GM18861 (cell line): ENCODE results near the gene TMEM72.

ENCODE experiments used
- ATAC-seq: cut with Tn5 transposase; IDR thresholded peaks from one replicate; pipeline ENCODE4 v1.9.1; 2021; ENCODE audit not compliant: unreplicated experiment

Gene TMEM72

DNA sequence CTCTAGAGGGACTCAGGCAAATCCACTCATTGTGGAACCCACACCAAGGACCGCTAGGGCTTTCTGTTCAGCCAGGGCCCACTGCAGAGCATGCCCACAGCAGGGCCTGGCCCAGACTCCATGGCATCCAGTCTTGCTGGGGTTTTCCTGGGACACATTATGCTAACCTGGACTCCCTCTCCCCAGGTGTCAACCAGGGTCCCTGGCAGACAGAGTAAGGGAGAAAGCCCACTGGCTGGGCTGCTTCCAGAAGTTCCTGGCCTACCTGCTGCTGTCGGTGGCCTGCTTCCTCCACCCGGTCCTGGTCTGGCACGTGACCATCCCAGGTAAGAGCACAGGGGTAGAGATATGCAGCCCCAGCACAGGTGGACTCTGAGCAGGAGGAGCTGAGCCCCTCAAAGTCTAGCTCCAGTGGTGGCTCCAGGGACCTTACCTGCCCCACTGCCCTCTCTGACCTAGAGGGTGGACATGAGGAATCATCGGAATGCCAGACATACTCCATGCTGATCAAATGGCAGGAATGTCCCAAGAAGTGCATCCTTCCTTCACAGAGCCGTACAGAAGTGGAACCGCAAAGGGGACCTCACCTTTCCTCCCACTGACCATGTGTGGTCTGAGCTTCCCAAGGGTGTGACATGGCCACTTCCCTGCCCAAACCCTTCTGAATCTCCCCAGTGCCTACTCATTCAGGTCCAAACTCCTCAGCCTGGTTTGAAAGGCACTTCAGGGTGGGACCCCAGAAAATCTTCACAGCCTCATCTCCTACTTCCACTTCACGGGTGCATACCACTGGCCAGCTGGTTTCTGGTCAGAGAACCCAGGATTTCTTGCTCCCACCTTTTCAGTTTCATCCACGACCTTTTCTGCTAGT lies 22.5 kb downstream of the TMEM72 start:
- ATAC-seq, result no peak

DNA sequence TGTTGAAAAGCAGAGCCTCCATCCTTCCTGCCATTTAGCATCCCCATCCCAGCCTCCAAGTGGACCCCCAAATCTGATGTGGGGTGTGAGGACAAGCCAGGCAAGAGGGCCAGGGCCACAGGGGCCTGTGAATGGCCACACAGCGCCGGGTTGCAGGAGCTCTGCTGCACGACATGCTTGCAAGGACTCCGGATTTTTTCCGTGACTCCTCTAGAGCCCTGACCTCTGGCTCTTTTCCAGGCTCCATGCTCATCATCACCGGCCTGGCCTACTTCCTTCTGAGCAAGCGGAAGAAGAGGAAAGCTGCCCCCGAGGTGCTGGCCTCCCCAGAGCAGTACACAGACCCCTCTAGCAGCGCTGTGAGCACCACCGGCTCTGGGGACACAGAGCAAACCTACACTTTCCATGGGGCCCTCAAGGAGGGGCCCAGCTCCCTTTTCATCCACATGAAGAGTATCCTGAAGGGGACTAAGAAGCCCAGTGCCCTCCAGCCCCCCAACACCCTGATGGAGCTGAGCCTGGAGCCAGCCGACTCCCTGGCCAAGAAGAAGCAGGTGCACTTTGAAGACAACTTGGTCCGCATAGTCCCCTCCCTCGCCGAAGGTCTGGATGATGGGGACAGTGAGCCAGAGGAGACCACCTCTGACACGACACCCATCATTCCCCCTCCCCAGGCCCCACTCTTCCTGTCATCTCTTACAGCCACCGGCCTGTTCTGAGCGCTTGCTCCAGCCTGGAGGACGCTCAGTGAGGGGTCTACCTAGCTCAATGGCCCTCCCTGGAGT lies 23.5 kb downstream of the TMEM72 start:
- no peak for ATAC-seq

DNA sequence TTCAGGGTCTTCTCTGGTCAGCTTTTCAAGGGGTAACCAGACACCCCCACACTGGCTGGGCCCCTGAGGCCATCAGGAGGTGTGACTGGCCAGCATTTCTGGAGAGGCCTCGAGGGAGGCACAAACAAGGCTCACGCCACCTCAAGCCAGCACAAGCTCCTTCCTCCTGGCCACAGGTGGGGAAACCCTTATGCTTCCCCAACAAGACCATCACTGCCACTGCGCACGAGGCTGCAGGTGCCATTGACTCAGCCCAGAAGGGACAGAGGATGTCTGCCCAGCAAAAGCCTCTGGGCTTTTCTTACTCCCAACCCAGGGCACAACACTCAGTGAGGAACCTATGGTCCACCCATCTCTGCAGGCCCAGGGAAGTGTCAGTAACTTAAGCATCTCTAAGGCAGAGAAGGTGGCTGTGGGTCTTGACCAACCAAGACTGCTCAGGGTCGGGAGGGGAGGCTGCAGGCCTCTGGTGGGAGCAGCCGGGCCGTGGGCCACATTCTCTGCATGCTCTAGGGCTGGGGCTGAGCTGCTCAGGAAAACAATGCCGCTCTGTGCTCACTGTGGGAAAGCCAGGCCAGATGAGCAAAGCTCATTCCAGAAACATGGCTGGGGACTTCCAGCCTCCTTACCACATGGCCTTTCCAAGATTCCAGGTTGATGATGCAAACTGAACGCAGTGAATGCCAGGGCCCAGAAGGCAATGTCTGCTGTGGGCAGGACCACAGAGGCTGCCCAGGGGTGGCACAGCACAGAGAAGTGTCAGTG lies 24.2 kb downstream of the TMEM72 start:
- no peak for ATAC-seq

DNA sequence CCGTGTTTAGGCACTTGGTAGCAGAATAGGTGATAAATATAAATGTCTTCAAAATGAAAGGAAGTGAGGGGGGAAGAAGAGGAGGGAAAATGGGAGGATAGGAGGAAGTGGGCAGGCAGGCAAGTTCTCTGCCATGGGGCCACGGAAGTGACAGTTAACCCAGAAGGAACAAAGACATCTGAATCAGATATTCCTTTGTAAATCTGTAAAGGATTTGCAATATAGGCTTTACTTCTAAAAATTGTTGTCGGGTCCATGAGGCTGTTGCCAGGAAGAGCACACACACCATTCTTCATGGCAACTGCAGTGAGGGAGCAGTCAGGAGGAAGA lies 24.8 kb downstream of the TMEM72 start:
- no peak for ATAC-seq

DNA sequence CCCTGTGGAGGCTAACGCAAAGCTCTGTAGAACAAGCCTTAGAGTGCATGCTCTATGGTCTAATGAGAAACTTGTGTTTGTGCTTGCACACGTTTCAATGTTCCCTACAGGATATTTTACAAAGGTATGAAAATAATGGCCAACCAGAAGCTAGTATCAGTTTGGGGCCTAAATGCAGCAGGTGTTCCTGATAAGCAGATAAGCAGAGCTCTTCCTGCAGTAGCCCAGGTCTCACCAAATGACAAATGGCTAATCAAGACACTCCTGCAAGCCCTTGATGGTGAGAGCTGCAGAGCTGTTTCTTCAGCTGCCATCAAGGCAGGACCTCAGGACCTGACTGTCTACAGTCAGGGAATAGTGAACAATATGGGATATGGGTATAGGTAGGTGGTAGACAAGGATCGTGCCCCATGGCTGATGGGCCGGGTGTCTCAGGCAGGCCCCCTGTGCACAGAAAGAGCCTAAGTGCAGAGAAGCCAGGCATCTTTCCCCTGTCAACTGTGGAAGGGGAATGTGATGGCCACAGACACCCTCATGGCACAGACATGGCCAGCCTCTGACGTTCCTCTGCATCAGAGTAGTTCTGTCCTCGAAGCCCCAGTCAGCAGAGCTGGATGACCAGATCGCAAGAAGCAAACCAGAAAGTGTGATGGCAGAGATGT lies 25.3 kb downstream of the TMEM72 start:
- no peak for ATAC-seq

DNA sequence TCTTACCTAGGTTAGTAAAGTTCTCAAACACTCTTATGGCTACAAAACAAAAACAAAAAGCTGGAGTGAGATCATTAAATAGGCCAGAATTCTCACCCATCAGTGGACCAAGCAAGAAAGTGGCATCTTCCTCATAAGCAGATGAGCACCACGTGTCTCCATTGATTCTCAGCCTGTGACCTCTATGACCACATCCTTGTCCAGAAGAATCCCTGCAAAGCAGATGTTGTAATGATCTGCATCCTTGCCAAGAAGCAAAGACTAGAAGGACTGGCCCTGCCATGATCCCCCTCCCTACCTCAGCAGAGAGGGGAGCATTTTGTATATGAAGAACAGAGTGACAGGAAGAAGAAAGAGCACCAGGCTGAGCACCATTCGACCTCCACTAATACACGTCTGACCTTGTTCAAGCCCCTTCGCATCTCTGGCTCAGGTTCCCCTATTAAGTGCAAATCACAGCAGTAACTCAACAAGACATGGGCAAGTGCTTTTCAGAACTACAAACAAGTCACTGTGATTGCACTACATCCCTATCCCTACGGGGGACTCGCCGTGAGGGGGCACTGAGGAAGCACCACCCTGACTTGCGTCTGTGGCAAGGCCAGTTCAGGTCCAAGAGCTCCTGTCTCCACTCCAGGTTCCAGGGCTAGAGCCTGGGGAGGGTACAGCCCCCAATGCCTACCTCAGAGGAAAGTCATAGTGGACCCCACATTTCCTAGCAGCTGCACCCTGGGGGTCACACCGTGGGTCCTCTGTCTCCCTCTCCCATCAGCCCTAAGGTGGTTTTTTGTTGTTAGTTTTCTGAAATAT lies 26.3 kb downstream of the TMEM72 start:
- no peak for ATAC-seq

DNA sequence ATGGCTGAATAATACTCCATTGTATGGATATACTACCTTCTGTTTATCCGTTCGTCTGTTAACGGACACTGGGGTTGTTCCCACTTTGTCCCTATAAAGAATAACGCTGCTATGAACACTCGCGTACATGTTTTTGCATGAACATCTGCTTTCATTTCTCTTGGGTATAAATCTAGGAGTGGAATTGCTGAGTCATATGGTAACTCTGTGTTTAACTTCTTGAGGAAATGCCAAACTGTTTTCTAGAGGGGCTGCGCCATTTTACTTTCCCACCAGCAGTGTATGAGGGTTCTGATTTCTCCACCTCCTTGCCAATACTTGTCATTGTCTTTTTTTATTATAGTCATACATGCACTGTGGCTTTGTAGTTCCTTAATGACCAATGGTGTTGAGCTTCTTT lies 27.8 kb downstream of the TMEM72 start:
- ATAC-seq, result no peak

DNA sequence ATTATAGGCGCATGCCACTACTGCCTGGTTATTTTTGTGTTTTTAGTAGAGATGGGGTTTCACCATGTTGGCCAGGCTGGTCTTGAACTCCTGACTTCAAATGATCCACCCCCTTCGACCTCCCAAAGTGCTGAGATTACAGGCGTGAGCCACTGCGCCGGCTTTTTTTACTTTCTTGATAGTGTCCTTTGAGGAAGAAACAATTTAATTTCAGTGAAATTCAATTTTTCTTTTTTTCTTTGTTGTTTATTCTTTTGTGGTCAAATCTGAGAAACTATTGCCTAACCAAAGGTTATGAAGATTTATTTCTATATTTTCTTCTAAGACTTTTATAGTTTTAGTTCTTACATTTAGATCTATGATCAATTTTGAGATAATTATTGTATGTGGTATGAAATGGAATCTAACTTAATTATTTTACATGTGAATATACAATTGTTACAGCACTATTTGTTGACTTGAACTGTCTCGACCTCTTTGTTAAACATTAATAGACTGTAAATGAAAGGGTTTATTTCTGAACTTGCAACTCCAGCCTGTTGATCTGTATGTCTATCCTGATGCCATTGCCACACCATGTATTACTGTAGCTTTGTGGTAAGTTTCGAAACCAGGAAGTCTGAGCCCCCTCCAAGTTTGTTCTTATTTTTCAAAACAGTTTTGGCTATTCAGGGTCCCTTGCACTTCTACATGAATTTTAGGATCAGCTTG lies 28.7 kb downstream of the TMEM72 start:
- ATAC-seq, result no peak

DNA sequence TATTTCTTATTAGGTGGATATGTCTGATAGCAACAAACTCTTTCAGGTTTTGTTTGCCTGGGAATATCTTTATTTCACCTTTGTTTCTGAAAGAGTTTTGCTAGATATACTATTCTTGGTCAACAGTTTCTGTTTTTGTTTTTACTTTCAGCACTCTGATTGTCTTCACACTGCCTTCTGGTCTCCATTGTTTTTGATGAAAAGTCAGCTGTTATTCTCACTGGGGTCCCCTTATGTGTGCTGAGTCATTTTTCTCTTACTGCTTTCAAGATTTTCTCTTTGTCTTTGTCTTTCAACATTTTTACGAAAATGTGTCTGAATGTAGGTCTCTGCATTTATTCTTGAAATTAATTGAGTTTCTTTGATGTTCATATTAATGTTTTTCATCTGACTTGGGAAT lies 33.2 kb downstream of the TMEM72 start:
- ATAC-seq, result no peak

DNA sequence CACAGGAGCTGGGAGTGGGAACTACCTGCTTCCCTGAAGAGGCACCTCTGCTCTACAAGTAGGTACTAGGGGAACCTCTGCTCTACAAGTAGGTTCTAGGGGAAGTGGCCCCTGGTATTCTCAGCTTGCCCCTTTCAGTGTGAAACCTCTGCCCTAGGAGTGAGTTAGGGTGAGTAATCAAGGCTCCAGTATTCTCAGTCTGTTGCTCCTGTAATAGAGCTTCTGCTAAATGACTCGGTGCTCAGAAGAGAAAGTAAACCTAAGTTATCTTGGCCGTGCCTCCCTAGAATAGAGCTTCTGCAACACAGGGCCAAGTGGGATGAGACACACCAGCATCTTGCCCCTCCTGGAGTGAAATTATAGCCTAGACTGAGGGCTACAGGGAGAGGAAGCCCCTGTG lies 35.1 kb downstream of the TMEM72 start:
- ATAC-seq, result peak; percentile 51

DNA sequence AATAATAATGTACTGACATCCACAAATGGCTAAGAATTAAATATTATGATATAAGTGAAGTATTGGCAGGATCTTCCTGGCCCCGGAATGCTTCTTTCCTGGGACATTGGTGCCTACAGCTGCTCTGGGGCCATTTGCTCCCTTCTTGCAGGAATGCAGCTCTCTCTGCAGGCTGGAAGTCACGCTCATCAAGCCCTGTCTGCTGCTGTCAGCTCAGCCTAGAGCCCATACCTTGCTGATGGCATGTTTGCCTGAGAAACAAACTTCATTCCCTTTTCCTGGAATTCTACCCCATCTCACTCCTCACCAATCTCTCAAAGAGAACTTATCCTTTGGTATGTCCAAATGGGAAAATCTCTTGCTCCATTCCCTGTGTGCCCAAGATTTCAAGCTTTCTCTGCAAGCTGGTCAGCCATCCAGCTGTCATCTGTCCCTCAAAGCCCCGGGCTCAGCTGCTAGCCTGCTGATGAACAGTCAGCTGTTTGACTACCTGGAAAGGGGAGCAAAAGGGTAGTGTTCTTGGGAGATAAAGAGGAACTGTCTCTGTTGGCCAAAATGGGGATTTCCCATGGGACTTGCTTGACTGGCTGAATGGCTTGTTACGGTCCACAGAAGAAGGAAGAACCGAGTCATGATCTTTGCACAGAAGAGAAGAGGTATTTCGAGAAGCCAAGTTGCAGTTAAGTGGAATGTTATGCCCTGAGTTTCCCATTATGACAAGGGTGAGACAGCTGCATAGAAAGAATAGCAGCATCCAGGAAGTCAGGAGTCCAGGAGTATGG lies 36.4 kb downstream of the TMEM72 start:
- peak; percentile 61 for ATAC-seq

DNA sequence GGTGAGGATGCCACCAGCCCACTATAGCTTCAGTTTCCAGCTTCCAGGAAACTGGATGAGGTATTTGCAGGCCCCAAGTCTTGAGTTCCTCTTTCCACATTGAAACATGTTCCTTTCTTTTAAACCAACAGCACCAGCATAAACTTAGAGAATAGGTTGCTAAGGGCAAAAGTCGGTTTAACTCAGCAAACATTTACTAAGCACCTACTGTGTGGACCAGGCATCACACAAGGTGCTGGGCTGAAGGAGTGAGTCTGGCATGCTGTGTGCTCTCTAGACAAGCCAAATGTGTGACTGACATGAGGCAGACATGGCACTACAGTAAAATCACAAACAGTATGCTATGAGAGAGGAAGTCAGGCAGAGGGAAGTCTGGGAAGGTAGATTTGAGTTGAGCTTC lies 37.5 kb downstream of the TMEM72 start:
- ATAC-seq, result no peak

DNA sequence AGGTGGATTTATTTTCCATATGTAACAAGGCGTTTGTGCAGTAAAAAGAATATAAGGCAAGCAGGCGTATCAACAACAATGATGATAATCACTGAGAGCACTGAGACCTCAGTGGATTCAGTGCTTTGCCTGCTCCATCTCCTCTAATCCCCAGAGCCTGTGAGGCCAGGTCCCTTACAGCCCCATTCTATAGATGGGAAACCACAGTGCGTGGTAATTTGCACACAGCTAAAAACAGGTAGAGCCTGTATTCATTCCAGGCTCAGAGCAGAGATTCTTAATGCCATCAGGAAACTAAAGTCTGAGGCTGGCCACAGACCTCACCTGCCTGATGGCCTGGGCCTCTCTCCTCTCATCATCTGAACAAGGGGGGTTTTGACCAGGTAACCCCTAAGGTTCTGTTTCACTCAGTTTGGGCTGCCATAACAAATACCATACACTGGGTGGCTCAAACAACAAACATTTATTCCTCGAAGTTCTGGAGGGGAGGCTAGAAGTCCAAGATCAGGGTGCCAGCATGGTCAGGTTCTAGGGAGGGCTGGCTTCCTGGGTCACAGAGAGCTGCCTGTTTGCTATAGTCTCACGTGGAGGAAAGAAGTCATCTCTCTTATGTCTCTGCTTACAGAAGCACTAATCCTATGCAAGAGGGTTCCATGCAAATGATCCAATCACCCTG lies 38.1 kb downstream of the TMEM72 start:
- ATAC-seq, result no peak

DNA sequence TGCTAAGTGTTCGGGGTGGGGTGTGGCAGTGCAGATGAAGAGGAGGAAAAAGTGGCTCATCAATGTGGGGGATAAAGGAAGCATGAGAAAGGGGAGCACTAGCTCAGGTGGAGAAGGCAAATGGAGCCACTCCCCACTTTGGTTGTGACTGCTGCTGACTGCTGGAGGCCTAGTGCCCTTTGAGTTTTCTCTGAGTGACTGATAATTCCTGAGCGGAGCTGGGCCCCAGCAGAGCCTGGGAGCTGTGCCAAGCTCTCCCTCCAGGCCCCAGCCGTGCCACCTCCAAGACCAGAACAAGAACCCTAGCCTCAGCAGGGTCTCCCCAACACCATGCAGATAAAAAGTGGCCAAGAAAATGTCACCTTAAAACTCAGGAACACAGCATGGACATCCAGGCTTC lies 38.8 kb downstream of the TMEM72 start:
- ATAC-seq, result no peak

DNA sequence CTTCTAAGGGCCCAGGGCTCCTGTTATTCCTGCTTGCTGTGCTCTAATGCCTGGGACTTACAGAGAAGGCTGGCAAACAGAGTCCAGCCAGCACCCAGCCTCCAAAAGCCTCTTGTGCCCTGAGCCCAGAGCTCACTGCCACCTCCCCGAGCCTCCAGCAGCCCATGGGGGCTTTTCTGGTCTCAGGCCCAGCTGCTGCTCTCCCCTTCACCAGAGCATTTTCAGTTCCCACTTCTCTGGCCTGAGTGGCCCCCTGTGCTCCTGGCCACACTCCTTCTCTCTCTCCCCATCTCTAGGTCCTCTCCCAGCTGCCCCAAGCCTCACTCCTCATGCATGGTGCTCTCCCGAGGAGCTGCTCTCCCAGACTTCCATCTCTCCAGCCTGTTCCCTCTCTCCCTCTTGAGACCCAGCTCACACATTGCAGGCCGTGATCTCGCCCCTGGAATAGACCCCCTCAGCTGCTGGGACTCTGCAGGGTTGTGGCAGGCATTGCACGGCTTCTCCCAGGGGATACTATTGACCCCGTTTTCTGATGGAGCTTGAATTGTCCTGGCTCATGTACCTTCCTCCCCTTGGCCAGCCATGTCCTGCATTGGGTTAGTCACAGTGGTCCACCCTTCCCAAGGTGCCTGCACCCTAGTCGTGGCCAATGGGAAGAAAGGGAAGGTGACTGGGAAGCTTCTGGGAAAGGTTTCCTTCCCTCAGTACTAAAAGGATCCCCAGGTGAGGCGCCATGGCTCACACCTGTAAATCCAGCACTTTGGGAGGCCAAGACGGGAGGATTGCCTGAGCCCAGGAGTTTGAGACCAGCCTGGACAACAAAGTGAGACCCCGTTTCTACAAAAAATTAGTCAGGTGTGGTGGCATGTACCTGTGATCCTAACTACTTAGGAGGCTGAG lies 39.4 kb downstream of the TMEM72 start:
- ATAC-seq, result no peak

DNA sequence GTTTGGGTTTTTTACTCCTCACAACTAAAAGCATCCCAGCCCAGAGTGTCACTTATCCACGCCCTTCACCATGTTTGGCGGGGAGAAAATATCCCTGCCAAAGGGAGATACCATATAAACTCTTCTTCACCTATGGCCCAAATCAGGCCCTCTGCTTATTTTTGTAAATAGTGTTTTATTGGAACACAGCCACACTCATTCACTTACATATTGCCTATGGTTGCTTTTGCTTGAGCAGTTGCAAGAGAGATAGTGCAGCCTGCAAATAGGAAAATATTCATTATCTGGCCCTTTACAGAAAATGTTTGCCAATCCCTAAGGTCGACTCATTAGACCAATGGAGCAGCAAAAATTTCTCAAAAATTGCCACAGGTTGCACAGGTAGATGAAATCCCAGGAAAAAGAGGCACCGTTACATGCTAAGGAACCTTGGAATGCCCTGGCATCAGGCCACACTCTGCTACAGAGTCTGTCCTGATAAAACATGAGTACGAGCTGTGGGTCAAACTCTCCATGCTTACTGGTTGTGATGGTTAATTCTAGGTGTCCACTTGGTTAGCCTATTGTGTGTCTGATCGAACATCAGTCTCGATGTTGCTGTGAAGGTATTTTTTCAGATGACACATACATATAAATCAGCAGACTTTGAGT lies 40.6 kb downstream of the TMEM72 start:
- ATAC-seq, result no peak

DNA sequence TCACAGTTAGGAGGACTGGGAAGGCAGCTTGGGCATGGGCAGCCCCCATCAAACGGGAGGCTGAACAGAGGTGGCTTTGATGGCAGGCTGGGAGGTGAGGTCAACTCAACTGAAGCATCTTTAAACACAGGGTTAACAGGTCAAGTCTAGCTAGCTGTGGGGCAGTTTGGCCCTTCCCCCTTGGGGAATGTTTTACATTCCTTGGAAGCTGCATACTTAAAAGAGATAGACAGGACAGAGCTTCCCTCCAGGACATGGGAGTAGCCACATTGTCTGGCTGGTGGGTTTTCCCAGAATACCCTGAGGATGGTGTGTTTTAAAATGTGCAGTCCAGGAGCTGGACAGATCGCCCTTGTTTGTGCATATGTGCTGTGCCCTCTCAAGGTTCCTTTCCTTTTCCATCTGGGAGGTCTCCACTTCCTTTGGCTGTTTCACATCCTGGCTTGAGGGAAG lies 41.7 kb downstream of the TMEM72 start:
- ATAC-seq, result no peak
